ENCODE results near the gene IGSF9B. TPM values are rescaled to one million over a fixed set of nuclear protein-coding genes. Genes with fewer than 3 reads are reported as not detected.

Gene IGSF9B
- total and polyA plus RNA-seq, 2 of the 13 experiments (the other 11 are each of a cell fraction or from before 2014, with no cell fraction given), result not detected

GRCh38 chr11:133903875-133904817, 52.6 kb downstream of the IGSF9B start:
- Histone ChIP-seq H3K4me3 (replicated peaks in 1 of 3; ENCODE audit: insufficient read depth in 1 of 3, low read depth in 2 of 3, low read length in 3 of 3) (no peak overlapping the region), H3K79me2 (ENCODE audit: insufficient read depth, low read length) (no peaks in the 10 kb centered on the region), H3K27me3 (ENCODE audit: control insufficient read depth in 1 of 2, insufficient read depth in 2 of 2, low read length in 2 of 2) (peaks cover 0 to 15% of the 10 kb centered on the region in 2 experiments; a peak in 2 of 5 replicates), H3K9me3 (ENCODE audit: low read length) (no peaks in the 10 kb centered on the region), H2AFZ (ENCODE audit: low read length) (no peak overlapping the region), H3K4me2 (ENCODE audit: low read depth, low read length) (no peak overlapping the region), H3K36me3 (replicated peaks in 1 of 2; ENCODE audit: control insufficient read depth in 1 of 2, insufficient read depth in 2 of 2, low read length in 2 of 2) (no peaks in the 10 kb centered on the region), H4K20me1 (ENCODE audit: insufficient read depth, low read length) (no peaks in the 10 kb centered on the region), H3K4me1 (ENCODE audit: insufficient read depth, low read length) (no peaks in the 10 kb centered on the region), H3K9ac (ENCODE audit: insufficient read depth, low read depth, low read length) (no peak overlapping the region), H3K27ac (ENCODE audit: extremely low read length, insufficient read depth, low read length) (no peak overlapping the region)
- BruUV-seq (replicated peaks), result no TSS peak
- ATAC-seq (no peak), DNase-seq (ENCODE audit: low spot score) (no peak), FAIRE-seq (no peak)
- POLR2A ChIA-PET, result no interaction called here
- intact Hi-C loops (cut with micrococcal nuclease; ENCODE audit: unreplicated experiment), result no loop called here
- in situ Hi-C loops (cut with HindIII; ENCODE audit: extremely low pct_ligation_motif_present, low pct_unique_long_range_greater_than_20kb), result no loop called here
- TF ChIP-seq, protein P1, sequence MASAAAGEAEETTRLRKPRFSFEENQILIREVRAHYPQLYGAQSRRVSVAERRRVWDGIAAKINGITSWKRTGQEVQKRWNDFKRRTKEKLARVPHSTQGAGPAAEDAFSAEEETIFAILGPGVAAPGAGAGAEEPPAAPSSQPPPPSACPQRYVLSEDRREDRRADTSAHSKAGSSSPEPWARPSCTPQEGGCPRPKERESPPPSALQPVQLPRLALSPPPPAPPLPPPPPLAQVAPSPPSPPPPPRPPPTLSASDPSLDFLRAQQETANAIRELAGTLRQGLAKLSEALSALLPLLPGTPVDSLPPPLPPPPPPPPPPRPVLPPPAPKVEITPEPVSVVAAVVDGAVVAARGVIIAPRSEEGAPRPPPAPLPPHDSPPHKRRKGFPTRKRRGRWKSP (CRISPR knock-in tag; IDR thresholded peaks at IDR 0.05), result no peak
- TF ChIP-seq NAIF1 (CRISPR knock-in tag; IDR thresholded peaks at IDR 0.05; ENCODE audit: borderline replicate concordance) (no peak), PITX1 (CRISPR knock-in tag; IDR thresholded peaks at IDR 0.05) (no peak), ONECUT2 (CRISPR knock-in tag; IDR thresholded peaks at IDR 0.05) (no peak), ZFAT (CRISPR knock-in tag; conservative IDR thresholded peaks at IDR 0.05) (no peak), SMARCC2 (IDR thresholded peaks at IDR 0.05) (no peak), JUND (CRISPR knock-in tag; IDR thresholded peaks at IDR 0.05) (no peak), SSRP1 (CRISPR knock-in tag; IDR thresholded peaks at IDR 0.05) (no peak), ZNF143 (CRISPR knock-in tag; IDR thresholded peaks at IDR 0.05) (no peak)
- TF ChIP-seq, protein P2, sequence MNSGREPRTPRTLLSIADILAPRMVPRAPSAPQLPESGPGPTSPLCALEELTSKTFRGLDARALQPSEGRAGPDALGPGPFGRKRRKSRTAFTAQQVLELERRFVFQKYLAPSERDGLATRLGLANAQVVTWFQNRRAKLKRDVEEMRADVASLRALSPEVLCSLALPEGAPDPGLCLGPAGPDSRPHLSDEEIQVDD (CRISPR knock-in tag; IDR thresholded peaks at IDR 0.05; ENCODE audit: borderline replicate concordance), result no peak
- 18% methylated on average over 6 of the region's 8 CpGs for WGBS (ENCODE audit: low lambda C conversion rate)
- CTCF ChIA-PET (ENCODE audit: low intra/inter-chr PET ratio, low total read pairs), result no interaction called here
